Measurements from ENCODE around the gene ZC2HC1C. TPM values are rescaled to one million over a fixed set of nuclear protein-coding genes. Genes with fewer than 3 reads are reported as not detected.
A peak's percentile ranks its signal among the peaks of the same experiment; 100 is the strongest.
"Not testable (repeated sequence)": the region's sequence is repeated elsewhere in the genome, so short reads cannot be mapped to it uniquely, and the experiment has no call there.

Gene ZC2HC1C
- total RNA-seq, 2 donors from 2014 or later: 4.8 to 10.5 TPM

DNA sequence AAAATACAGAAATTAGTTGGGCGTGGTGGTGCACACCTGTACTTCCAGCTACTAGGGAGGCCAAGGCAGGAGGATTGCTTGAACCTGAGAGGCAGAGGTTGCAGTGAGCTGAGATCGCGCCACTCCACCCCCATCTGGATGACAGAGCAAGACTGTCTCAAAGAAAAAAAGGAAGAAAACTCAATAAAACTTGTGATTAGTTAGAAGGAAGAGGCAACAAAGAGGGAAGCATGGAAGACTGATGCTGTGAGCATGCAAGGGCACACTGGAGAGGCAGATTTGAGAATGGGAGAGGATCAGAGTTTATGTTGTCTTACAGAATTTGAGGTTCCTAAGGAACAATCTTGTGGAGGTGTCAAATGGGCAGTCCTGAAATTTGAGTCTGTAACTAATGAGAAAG is 2.8 kb upstream of the ZC2HC1C start:
- no peaks in the 10 kb centered on the region for H3K9me3 ChIP-seq
- no peak overlapping the region for H3K4me3 ChIP-seq
- DNase-seq (ENCODE audit: low spot score): no peak
- no peaks in the 10 kb centered on the region for H3K27me3 ChIP-seq
- H3K27ac ChIP-seq: no peak overlapping the region
- TF ChIP-seq CTCF (IDR thresholded peaks at IDR 0.05): no peak
- peaks cover 0 to 39% of the 10 kb centered on the region in 2 donors for H3K4me1 ChIP-seq
- no peaks in the 10 kb centered on the region for H3K36me3 ChIP-seq

GRCh38 chr14:75067212-75067611 is 2.2 kb upstream of the ZC2HC1C start:
- Histone ChIP-seq H3K27ac (peak overlapping the region in 1 of 2 donors; percentile 88), H3K4me1 (peaks cover 0 to 39% of the 10 kb centered on the region in 2 donors), H3K36me3 (no peaks in the 10 kb centered on the region), H3K4me3 (no peak overlapping the region), H3K27me3 (no peaks in the 10 kb centered on the region), H3K9me3 (no peaks in the 10 kb centered on the region)
- TF ChIP-seq CTCF (IDR thresholded peaks at IDR 0.05): no peak
- no peak for DNase-seq (ENCODE audit: low spot score)

GRCh38 chr14:75067765-75068164 is 1.7 kb upstream of the ZC2HC1C start:
- not testable (repeated sequence) for H3K36me3 ChIP-seq; DNase-seq (ENCODE audit: low spot score); H3K27me3 ChIP-seq; H3K9me3 ChIP-seq
- Histone ChIP-seq H3K4me3 (peak overlapping the region in 1 of 2 donors; percentile 52), H3K4me1 (peaks cover 0 to 39% of the 10 kb centered on the region in 2 donors), H3K27ac (peak overlapping the region; percentile 88 to 95)

GRCh38 chr14:75068294-75069120 is 934 bp upstream of the ZC2HC1C start:
- DNase-seq (ENCODE audit: low spot score): no peak
- no peak for TF ChIP-seq CTCF (IDR thresholded peaks at IDR 0.05)
- no peaks in the 10 kb centered on the region for H3K27me3 ChIP-seq
- H3K4me3 ChIP-seq: peak overlapping the region; percentile 47 to 52
- no peaks in the 10 kb centered on the region for H3K36me3 ChIP-seq
- no peaks in the 10 kb centered on the region for H3K9me3 ChIP-seq
- peak overlapping the region; percentile 88 to 95 for H3K27ac ChIP-seq
- H3K4me1 ChIP-seq: peaks cover 0 to 33% of the 10 kb centered on the region in 2 donors

- no peak for DNase-seq (ENCODE audit: low spot score)
- peak overlapping the region; percentile 88 to 95 for H3K27ac ChIP-seq
- TF ChIP-seq CTCF (IDR thresholded peaks at IDR 0.05): no peak
- peak overlapping the region; percentile 47 to 52 for H3K4me3 ChIP-seq
- H3K36me3 ChIP-seq: no peaks in the 10 kb centered on the region
- H3K4me1 ChIP-seq: peaks cover 0 to 25% of the 10 kb centered on the region in 2 donors
- H3K27me3 ChIP-seq: no peaks in the 10 kb centered on the region
- H3K9me3 ChIP-seq: no peaks in the 10 kb centered on the region
Observed at GRCh38 chr14:75069811-75070145, 337 bp downstream of the ZC2HC1C start.

DNA sequence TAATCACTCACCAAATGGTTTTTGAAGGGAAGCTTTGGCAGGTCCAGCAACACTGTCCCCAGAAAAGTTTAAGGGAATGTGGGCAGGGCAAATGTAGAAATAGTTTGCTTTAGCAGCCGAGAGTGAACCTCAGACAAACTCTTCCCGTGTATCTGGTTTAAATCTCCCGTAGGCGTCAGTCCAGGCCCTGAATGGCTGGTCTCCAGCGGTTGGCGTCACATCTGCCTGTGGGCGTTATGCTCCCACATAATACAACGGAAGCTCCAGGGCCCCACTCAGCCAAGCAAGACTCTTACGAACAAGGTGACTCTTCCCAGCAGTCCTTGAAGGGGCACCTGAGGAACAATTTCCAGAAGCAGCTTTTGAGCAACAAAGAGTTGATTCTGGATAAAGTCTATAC is 942 bp downstream of the ZC2HC1C start:
- no peak for TF ChIP-seq CTCF (IDR thresholded peaks at IDR 0.05)
- no peak for DNase-seq (ENCODE audit: low spot score)
- H3K9me3 ChIP-seq: no peaks in the 10 kb centered on the region
- H3K4me3 ChIP-seq: peak overlapping the region; percentile 47 to 52
- H3K27ac ChIP-seq: peak overlapping the region; percentile 88 to 95
- H3K4me1 ChIP-seq: peaks cover 0 to 25% of the 10 kb centered on the region in 2 donors
- H3K36me3 ChIP-seq: no peaks in the 10 kb centered on the region
- H3K27me3 ChIP-seq: no peaks in the 10 kb centered on the region

All from right atrium auricular region (tissue), 2 donors.